IPS DF 6.9 (cell line): Measurements from ENCODE around the gene FMN2.
"Not testable (repeated sequence)": the region's sequence is repeated elsewhere in the genome, so short reads cannot be mapped to it uniquely, and the experiment has no call there.

Source experiments
- DNase-seq: peaks from one replicate; pipeline ENCODE4 v3.0.0-alpha.2; 2013; ENCODE audit warnings: low read depth, low spot score
- H3K27ac ChIP-seq: one replicate; pipeline ENCODE4 v1.5.1; 2013; ENCODE audit warnings: low read length, control low read depth
- H3K27me3 ChIP-seq: 2 replicates; pipeline ENCODE4 v1.6.1; 2013; ENCODE audit warnings: mild to moderate bottlenecking, low read length; ENCODE audit not compliant: control insufficient read depth, insufficient read depth
- H3K36me3 ChIP-seq: 2 replicates; pipeline ENCODE4 v1.6.1; 2013; ENCODE audit warnings: low read length; ENCODE audit not compliant: control insufficient read depth, insufficient read depth
- H3K4me1 ChIP-seq: 2 replicates; pipeline ENCODE4 v1.6.1; 2013; ENCODE audit warnings: low read length; ENCODE audit not compliant: control insufficient read depth, insufficient read depth
- H3K4me3 ChIP-seq: 2 replicates; pipeline ENCODE4 v1.5.1; 2013; ENCODE audit warnings: mild to moderate bottlenecking, low read length
- H3K9me3 ChIP-seq: 2 replicates; pipeline ENCODE4 v1.6.1; 2013; ENCODE audit warnings: low read length, inconsistent platforms; ENCODE audit not compliant: control insufficient read depth, insufficient read depth
- WGBS: extraction: QIAGEN DNeasy Blood & Tissue Kit; methylation state at CpG from one replicate; pipeline ENCODE4 v1.1.7; 2013; ENCODE audit warnings: mixed read lengths, missing lambda C conversion rate; ENCODE audit not compliant: insufficient read length, insufficient coverage; 5-methylcytosine and 5-hydroxymethylcytosine counted together

Gene FMN2

DNA sequence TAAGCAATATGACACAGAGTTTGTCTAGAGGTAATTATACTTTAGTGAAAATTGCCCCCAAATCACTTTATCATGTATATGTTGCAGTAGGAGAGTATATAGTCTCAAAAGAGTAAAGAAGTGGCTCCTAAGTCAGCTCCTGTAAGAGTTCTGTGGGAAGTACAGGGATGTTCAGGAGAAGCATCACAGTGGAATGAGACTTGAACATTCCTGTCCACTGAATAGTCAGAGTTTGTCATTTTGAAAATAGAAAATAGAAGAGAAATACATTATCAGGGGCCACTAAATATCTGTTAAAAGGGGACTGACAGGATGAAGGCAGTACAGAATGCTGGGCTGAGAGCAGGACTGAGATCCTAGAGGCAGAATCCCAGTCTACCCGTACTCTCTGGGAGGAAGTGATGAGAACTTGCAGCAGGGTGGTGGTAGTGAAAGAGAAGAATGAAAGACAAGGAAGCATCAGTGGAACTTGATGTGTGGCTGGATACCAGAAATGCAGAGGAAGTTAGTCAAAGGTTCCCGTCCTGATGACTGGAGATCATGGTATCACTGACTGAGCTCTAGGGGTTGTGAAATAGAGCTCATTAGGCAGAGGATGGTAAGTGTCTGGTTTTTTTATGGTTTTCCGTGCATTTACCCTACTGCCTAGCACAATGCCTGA, 153.4 kb downstream of the FMN2 start:
- no peaks in the 10 kb centered on the region for H3K27me3 ChIP-seq
- no peaks in the 10 kb centered on the region for H3K36me3 ChIP-seq
- no CpG with 5 or more reads among the region's 3 CpGs for WGBS
- no peak overlapping the region for H3K27ac ChIP-seq
- H3K9me3 ChIP-seq: no peaks in the 10 kb centered on the region
- H3K4me3 ChIP-seq: no peak overlapping the region
- DNase-seq: no peak
- H3K4me1 ChIP-seq: no peaks in the 10 kb centered on the region

DNA sequence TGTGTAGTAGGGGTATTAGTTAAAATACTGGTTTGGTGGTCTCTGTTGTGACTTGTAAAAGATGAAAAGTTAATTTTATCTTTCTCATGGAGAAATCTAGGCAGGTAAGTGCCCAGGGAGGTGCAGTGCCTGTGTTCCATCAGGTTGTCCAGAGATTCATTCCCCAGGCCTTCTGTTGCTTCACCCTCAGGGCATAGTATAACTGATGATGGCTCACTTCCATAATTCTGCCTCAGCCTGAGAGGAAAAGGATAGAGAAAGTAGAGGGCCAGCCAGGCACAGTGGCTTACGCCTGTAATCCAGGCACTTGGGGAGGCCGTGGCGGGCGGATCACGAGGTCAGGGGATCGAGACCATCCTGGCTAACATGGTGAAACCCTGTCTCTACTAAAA, 153.9 kb downstream of the FMN2 start:
- H3K27ac ChIP-seq: no peak overlapping the region
- no peak for DNase-seq
- no peaks in the 10 kb centered on the region for H3K4me1 ChIP-seq
- WGBS: no CpG with 5 or more reads among the region's 6 CpGs
- no peak overlapping the region for H3K4me3 ChIP-seq
- H3K9me3 ChIP-seq: no peaks in the 10 kb centered on the region
- no peaks in the 10 kb centered on the region for H3K27me3 ChIP-seq
- H3K36me3 ChIP-seq: no peaks in the 10 kb centered on the region

DNA sequence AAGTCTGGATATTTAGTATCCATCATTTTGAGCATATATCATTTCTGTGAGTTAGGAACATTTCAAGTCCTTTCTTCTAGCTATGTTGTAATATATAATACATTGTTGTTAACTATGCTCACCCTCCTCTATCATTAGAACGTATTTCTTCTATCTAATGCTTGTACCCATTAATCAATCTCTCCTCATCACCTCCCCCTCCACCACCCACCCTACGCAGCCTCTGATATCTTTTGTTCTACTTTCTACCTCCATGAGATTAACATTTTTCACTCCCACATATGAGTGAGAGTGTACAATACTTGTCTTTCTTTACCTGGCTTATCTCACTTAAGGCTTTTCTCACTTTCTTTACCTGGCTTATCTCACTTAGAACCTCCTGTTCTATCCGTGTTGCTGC, 156.2 kb downstream of the FMN2 start:
- no peaks in the 10 kb centered on the region for H3K27me3 ChIP-seq

DNA sequence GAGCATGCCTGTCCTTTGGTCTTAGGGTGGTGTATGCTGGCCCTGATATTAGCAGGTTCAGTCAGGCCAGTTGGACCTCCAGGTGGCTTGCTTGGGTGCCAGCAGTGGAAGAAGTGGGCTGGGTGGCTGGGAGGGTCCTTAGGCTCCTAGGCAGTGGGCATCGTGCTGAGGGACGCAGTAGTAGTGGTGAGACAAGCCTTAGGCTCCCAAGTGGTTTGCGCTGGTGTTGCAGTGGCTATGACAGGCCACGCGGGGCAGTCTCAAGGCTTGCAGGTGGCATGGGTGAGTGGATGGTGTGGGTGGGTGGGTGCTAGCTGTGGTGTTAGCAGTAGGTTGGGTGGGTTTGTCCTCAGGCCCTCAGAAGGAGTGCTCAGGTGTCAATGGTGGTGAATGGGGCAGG, 162.3 kb downstream of the FMN2 start:
- no peak for DNase-seq
- no peak overlapping the region for H3K27ac ChIP-seq
- no peaks in the 10 kb centered on the region for H3K4me1 ChIP-seq
- H3K36me3 ChIP-seq: no peaks in the 10 kb centered on the region
- H3K4me3 ChIP-seq: no peak overlapping the region
- no peaks in the 10 kb centered on the region for H3K27me3 ChIP-seq
- no CpG with 5 or more reads among the region's 5 CpGs for WGBS
- no peaks in the 10 kb centered on the region for H3K9me3 ChIP-seq

More for the DNA sequence above, 156.2 kb downstream of the FMN2 start:
- no peaks in the 10 kb centered on the region for H3K4me1 ChIP-seq
- 100% methylated on average over 1 of the region's 3 CpGs for WGBS
- no peak overlapping the region for H3K4me3 ChIP-seq
- no peak overlapping the region for H3K27ac ChIP-seq
- no peaks in the 10 kb centered on the region for H3K36me3 ChIP-seq
- DNase-seq: no peak
- no peaks in the 10 kb centered on the region for H3K9me3 ChIP-seq

DNA sequence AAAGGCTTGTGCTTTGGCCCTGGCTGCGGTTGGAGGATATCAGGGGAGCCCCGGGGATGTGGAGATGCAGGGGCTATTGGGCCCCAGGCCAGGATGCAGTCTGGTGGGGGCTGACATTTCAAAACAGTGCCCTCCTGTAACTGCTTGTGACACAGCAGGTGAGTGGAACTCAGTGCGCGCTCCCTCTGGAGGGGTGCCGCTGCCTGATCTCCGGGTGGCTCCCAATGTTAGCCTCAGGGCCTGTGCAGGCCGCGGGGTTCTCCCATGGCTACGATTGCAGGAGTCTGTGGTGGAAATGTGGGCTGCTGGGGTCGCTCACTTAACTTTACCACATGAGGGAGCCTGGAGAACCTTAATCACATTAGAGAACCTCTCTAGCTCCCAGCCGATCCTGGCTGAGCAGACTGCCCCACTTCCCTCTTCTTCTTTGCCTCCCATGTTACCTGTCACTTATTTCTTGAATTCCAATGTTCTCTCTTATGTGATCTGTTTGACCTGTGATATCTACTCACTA, 163.2 kb downstream of the FMN2 start:
- no peak for DNase-seq
- no CpG with 5 or more reads among the region's 11 CpGs for WGBS
- H3K36me3 ChIP-seq: no peaks in the 10 kb centered on the region
- H3K27ac ChIP-seq: no peak overlapping the region
- no peaks in the 10 kb centered on the region for H3K4me1 ChIP-seq
- no peaks in the 10 kb centered on the region for H3K9me3 ChIP-seq
- no peaks in the 10 kb centered on the region for H3K27me3 ChIP-seq
- H3K4me3 ChIP-seq: no peak overlapping the region

DNA sequence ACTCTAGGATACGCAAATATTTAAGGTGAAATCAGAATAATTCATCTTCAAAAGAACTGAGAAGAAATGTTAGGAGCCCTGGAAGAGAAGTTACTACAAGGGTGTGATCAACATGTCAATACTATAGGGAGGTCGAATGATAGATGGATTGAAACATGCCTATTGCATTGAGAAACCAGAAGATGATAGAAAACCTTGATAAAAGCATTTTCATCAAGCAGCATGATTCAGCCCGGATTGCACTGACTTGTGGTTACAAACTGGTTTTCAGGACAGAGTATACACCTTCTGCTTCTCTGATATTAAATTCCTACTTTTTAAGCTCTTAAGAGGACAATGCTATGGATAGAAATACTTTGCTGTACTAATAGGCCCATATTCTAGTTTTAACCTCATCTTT, 164.2 kb downstream of the FMN2 start:
- Histone ChIP-seq H3K36me3 (no peaks in the 10 kb centered on the region), H3K27me3 (no peaks in the 10 kb centered on the region), H3K4me1 (no peaks in the 10 kb centered on the region), H3K4me3 (no peak overlapping the region), H3K9me3 (no peaks in the 10 kb centered on the region), H3K27ac (no peak overlapping the region)
- DNase-seq: no peak
- 100% methylated on average over 1 of the region's 3 CpGs for WGBS

DNA sequence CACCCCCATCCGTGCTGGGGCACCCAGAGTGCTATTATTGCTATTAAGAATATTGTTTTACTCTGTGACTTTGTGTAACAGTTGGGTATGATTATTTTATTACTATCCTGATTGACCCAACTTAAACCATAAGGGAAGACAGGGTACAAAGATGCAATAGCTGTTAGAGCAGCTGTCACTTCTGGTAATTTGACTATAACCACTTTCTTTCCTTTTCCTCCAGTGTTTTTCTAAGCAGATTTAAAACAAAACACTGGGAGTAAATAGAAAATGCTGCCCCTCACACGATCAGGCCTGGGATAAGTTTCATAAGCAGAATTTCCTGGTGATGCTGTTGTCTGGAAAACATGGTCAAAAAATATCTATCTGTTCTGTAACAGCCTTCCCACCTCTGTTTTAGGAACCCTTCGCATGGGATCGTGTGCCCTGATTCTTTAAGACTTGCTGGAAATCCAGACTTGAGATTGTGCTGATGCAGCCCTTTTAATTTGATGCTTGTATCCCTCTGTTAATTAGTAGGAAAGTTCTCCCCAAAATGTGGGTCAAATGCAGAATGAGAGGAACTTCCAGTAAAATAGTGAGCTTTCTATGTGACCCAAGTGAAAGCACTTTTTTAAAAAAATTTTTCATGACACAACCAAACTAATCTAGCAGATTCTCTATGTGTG, 165.3 kb downstream of the FMN2 start:
- no peak overlapping the region for H3K27ac ChIP-seq
- no peak for DNase-seq
- no peaks in the 10 kb centered on the region for H3K4me1 ChIP-seq
- no peaks in the 10 kb centered on the region for H3K36me3 ChIP-seq
- H3K27me3 ChIP-seq: no peaks in the 10 kb centered on the region
- H3K9me3 ChIP-seq: no peaks in the 10 kb centered on the region
- H3K4me3 ChIP-seq: no peak overlapping the region
- no CpG with 5 or more reads among the region's 4 CpGs for WGBS

DNA sequence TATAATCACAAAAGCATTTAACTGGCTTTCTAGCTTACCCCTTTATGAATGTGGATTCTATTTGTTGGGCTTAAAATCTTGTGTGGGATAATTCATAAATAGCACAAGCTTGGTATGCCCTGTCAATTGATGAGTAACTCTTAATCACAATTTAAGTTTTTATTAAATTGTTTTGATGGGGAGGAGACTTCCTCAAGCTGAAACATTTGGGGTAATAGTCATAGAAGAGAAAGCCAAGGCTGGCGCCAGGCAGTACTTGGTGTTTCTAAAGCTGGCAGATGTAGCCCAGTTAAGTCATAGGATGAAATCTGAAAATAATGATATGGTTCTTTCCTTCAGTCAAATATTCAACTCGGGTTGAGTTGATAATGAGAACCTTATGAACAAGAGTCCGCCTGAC, 167.2 kb downstream of the FMN2 start:
- DNase-seq: no peak
- no peaks in the 10 kb centered on the region for H3K9me3 ChIP-seq
- H3K27ac ChIP-seq: no peak overlapping the region
- H3K4me3 ChIP-seq: no peak overlapping the region
- H3K4me1 ChIP-seq: no peaks in the 10 kb centered on the region
- H3K27me3 ChIP-seq: no peaks in the 10 kb centered on the region
- no CpG with 5 or more reads among the region's 3 CpGs for WGBS
- no peaks in the 10 kb centered on the region for H3K36me3 ChIP-seq

DNA sequence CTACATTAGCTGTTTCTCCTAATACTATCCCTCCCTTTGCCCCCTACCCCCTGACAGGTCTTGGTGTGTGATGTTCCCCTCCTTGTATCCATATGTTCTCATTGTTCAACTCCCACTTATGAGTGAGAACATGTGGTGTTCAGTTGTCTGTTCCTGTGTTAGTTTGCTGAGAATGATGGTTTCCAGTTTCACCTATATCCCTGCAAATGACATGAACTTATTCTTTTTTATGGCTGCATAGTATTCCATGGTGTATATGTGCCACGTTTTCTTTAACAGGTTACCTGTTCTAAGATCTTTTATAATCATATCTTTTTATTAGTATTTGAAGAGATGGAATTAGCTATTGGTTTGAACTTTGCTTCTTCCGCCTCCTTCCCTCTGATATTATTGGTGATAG, 172.8 kb downstream of the FMN2 start:
- H3K9me3 ChIP-seq, H3K4me1 ChIP-seq, H3K27ac ChIP-seq, H3K27me3 ChIP-seq, DNase-seq, H3K36me3 ChIP-seq, H3K4me3 ChIP-seq: not testable (repeated sequence)
- WGBS: no CpG with 5 or more reads among the region's 2 CpGs

DNA sequence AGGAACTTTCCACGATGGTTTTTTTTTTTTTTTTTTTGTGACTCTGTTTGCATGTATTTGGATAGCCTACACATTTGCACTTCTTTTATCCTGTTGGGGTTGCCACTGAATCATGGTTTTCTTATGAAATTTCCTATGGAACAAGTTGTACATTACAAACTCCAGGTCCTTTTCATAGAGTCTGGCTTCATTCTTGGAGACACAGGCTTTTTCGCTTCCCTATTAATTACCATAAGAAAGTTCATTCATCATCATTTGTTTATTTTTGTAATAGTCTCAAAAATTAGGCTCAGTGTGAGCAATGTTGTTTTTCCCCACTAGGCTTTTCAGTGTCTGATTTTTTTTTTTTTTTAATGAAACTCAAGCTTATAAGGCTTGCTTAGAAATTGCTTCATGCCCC, 179.4 kb downstream of the FMN2 start:
- H3K36me3 ChIP-seq: no peaks in the 10 kb centered on the region
- DNase-seq: no peak

DNA sequence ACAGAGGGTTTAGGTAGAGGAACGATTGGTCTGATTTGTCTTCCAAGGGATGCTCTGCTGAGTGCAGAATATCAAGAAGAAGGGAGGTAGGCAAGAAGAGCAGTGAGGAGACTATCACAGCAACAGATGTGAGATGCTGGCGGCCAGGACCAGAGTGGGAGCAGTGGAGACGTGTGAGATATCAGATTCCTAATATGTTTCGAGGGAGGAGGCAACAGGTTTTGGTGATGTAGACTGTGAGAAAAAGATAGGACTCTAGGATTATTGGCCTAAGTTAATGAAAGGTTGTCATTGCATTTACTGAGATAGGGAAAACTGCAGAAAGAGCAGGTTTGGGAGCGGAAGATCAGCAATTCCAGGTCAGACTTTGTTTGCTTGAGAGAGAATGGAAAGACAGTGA, 182.9 kb downstream of the FMN2 start:
- Histone ChIP-seq H3K36me3 (no peaks in the 10 kb centered on the region), H3K27ac (no peak overlapping the region), H3K9me3 (no peaks in the 10 kb centered on the region), H3K27me3 (no peaks in the 10 kb centered on the region), H3K4me1 (no peaks in the 10 kb centered on the region; the same call in 1 of the 2 replicates), H3K4me3 (no peak overlapping the region)
- no CpG with 5 or more reads among the region's 5 CpGs for WGBS
- DNase-seq: no peak

More for the DNA sequence above, 179.4 kb downstream of the FMN2 start:
- Histone ChIP-seq H3K4me1 (no peaks in the 10 kb centered on the region; the same call in 1 of the 2 replicates), H3K9me3 (no peaks in the 10 kb centered on the region), H3K27ac (no peak overlapping the region), H3K27me3 (no peaks in the 10 kb centered on the region), H3K4me3 (no peak overlapping the region)
- WGBS: no CpG with 5 or more reads among the region's 2 CpGs
